Activated B cell treated with CpG ODN at 0.5 μM for 24 hours (primary cell): ENCODE data around the gene CYP2J2. TPM values are rescaled to one million over a fixed set of nuclear protein-coding genes. Genes with fewer than 3 reads are reported as not detected.
"Not testable (repeated sequence)": the region's sequence is repeated elsewhere in the genome, so short reads cannot be mapped to it uniquely, and the experiment has no call there.

Source experiments
- ATAC-seq: fragments of 200-7000 bp; cut with Tn5 transposase; one replicate; pipeline ENCODE4 v1.10.0; 2021; ENCODE audit warnings: low read depth, mild to moderate bottlenecking, moderate library complexity
- CTCF ChIA-PET: fragments of 350-600 bp; sonication (Branson Sonifier 250); formaldehyde crosslinking; loops from one replicate; lab custom pipeline; 2021; ENCODE audit warnings: antibody characterized with exemption; lab: Charles Lee
- POLR2A ChIA-PET: fragments of 350-600 bp; sonication (Branson Sonifier 250); formaldehyde crosslinking; loops from one replicate; lab custom pipeline; 2021; ENCODE audit warnings: antibody characterized with exemption; lab: Charles Lee
- DNase-seq: peaks from one replicate; pipeline ENCODE4 v3.0.0; 2022
- H3K27ac Mint-ChIP-seq: one replicate; pipeline ENCODE4 v1.8.0; 2020; ENCODE audit warnings: mixed read lengths
- H3K27me3 Mint-ChIP-seq: one replicate; pipeline ENCODE4 v1.8.0; 2021; ENCODE audit warnings: mixed read lengths
- H3K36me3 Mint-ChIP-seq: one replicate; pipeline ENCODE4 v1.8.0; 2021; ENCODE audit warnings: low read depth, mixed read lengths
- H3K4me1 Mint-ChIP-seq: one replicate; pipeline ENCODE4 v1.8.0; 2021; ENCODE audit warnings: mixed read lengths
- H3K4me3 Mint-ChIP-seq: one replicate; pipeline ENCODE4 v1.8.0; 2020; ENCODE audit warnings: mild to moderate bottlenecking, mixed read lengths
- H3K9me3 Mint-ChIP-seq: one replicate; pipeline ENCODE4 v1.8.0; 2020; ENCODE audit warnings: mixed read lengths
- CTCF ChIP-seq: fragments of 200-600 bp; IDR thresholded peaks from one replicate; pipeline ENCODE4 v1.8.0; 2022; ENCODE audit warnings: antibody characterized with exemption, mild to moderate bottlenecking
- intact Hi-C: fragments of 100-400 bp; cut with micrococcal nuclease; formaldehyde crosslinking; loops from one replicate; pipeline ENCODE4 v1.15.1; 2024
- total RNA-seq: library from RNA; stranded (reverse); gene quantifications from 2 replicates; pipeline ENCODE4 v1.2.3, GENCODE V29; 2022

Gene CYP2J2
- 0.24 and 0.54 TPM in 2 replicates for total RNA-seq

GRCh38 chr1:59926381-59927123 lies at the start of gene CYP2J2:
TSS of gene CYP2J2 (minus strand) at chr1:59926773. CDS start at chr1:59926746, 27 bp downstream.
- POLR2A ChIA-PET = no interaction called here
- CTCF ChIA-PET = no interaction called here
- H3K36me3 Mint-ChIP-seq = no peaks in the 10 kb centered on the region
- TF ChIP-seq CTCF = no peak
- intact Hi-C loops = no loop called here
- peak within 1 kb of the TSS; percentile 89 for H3K4me3 Mint-ChIP-seq
- peaks cover 32% of the 10 kb centered on the region for H3K27me3 Mint-ChIP-seq
- peaks cover 13% of the 10 kb centered on the region for H3K9me3 Mint-ChIP-seq
- no peak within 1 kb of the TSS for H3K27ac Mint-ChIP-seq
- DNase-seq (peak; percentile 17), ATAC-seq (peak; percentile 80)
- peaks cover 17% of the 10 kb centered on the region for H3K4me1 Mint-ChIP-seq

DNA sequence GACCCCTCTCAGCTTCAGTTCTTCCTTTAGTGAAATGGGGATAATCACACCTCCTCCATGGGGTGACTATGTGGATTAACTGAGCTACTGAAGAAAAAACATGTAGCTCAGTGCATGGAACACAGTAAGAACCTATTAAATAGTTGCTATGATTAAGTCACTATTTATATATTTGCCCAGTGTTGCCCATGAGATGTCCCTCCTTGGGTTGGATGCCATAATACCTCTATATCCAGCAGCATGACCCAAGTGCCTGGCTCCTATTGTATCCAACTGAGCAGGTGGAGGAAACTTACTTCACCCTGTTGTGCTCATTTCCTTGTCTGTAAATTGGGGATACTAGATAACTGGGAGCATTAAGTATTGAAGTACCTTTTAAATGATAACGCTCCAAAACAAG lies 47.1 kb upstream of the CYP2J2 start:
- CTCF ChIA-PET = interaction anchor here (0.9 to 1.2 kb wide), 2 partner anchors 26 to 30 kb away, joined by 3 read pairs; no protein-coding TSS in a partner anchor
- POLR2A ChIA-PET = no interaction called here
- H3K27ac Mint-ChIP-seq = no peak overlapping the region
- no peak for DNase-seq
- no peaks in the 10 kb centered on the region for H3K36me3 Mint-ChIP-seq
- intact Hi-C loops = no loop called here
- ATAC-seq = no peak
- H3K9me3 Mint-ChIP-seq = no peaks in the 10 kb centered on the region
- H3K27me3 Mint-ChIP-seq = peaks cover 19% of the 10 kb centered on the region
- no peak overlapping the region for H3K4me3 Mint-ChIP-seq
- H3K4me1 Mint-ChIP-seq = peaks cover 2% of the 10 kb centered on the region
- TF ChIP-seq CTCF = no peak

DNA sequence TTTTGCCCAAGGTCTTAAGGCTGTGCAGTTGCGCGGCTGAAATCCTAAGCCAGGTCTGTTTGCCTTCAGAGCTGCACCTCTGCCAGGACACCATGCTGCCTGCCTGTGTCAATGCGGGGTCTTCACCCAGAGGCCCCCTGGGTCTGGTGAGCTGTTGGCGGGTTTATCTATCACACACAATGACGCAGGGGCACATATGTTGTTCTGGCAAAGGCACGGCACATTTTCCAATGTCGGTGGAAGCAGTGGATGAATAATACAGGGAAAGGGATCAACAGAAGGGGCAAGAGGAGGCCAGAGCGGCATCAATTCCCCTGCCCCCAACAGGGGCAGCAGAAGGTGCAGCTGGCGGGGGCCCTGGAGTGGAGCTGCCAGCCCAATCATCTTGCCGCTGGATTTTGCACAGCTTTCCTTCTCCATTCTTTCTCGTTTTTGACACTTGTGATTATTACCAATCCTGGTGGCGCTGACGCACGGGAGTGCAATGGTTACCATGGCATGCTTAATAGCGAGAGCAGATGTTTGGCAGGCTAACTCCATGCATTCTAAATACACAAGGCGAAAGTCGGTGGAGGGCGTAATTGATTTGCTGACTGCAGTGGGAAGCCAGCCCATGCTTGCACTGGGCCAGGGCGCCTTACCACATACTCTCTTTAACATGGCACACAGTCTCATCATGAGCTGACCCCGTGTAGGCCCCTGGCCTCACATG lies 45.8 kb upstream of the CYP2J2 start:
- no peak overlapping the region for H3K4me3 Mint-ChIP-seq
- H3K27ac Mint-ChIP-seq = no peak overlapping the region
- H3K4me1 Mint-ChIP-seq = peaks cover 2% of the 10 kb centered on the region
- H3K9me3 Mint-ChIP-seq = no peaks in the 10 kb centered on the region
- intact Hi-C loops = no loop called here
- ATAC-seq (no peak), DNase-seq (no peak)
- H3K36me3 Mint-ChIP-seq = no peaks in the 10 kb centered on the region
- TF ChIP-seq CTCF = no peak
- ChIA-PET POLR2A (interaction anchor here (0.6 kb wide), 1 partner anchor 15 kb away, joined by 3 read pairs; no protein-coding TSS in a partner anchor), CTCF (interaction anchor here (0.7 to 1.8 kb wide), 4 partner anchors 10 to 1669 kb away, joined by 3 to 4 read pairs (median 3); no protein-coding TSS in a partner anchor)
- peaks cover 19% of the 10 kb centered on the region for H3K27me3 Mint-ChIP-seq

DNA sequence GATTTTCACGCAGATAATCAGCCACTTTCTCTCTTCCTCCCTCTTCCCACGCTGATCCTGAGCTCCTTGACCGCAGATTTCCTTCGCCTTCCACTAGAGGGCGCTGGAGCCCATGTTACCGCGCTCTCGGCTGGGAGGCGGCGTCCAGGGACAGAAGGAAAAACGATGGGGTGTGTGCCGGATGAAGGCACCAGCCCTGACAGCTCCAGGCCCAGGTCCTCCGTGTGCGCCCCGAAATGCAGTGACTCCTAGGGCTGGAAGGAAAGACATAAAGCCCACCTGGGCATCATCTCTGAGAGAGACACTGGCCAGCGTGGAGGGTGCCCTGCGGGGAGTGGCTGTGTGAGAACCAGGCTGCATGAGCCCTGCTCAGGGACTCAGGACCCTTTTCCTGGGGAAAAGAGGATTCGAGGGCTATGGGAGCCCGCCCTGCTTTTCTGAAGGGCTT lies 44.9 kb upstream of the CYP2J2 start:
- intact Hi-C loops = loop anchor here (1.0 kb wide), 2 partner anchors 1482 to 1617 kb away; no protein-coding TSS in a partner anchor
- no peaks in the 10 kb centered on the region for H3K9me3 Mint-ChIP-seq
- CTCF ChIA-PET = interaction anchor here (0.6 to 1.8 kb wide), 12 partner anchors 8 to 1880 kb away, joined by 3 to 8 read pairs (median 3); no protein-coding TSS in a partner anchor
- DNase-seq (no peak), ATAC-seq (no peak)
- peaks cover 17% of the 10 kb centered on the region for H3K27me3 Mint-ChIP-seq
- no peaks in the 10 kb centered on the region for H3K36me3 Mint-ChIP-seq
- no peak overlapping the region for H3K4me3 Mint-ChIP-seq
- H3K27ac Mint-ChIP-seq = no peak overlapping the region
- POLR2A ChIA-PET = no interaction called here
- peaks cover 2% of the 10 kb centered on the region for H3K4me1 Mint-ChIP-seq
- no peak for TF ChIP-seq CTCF

DNA sequence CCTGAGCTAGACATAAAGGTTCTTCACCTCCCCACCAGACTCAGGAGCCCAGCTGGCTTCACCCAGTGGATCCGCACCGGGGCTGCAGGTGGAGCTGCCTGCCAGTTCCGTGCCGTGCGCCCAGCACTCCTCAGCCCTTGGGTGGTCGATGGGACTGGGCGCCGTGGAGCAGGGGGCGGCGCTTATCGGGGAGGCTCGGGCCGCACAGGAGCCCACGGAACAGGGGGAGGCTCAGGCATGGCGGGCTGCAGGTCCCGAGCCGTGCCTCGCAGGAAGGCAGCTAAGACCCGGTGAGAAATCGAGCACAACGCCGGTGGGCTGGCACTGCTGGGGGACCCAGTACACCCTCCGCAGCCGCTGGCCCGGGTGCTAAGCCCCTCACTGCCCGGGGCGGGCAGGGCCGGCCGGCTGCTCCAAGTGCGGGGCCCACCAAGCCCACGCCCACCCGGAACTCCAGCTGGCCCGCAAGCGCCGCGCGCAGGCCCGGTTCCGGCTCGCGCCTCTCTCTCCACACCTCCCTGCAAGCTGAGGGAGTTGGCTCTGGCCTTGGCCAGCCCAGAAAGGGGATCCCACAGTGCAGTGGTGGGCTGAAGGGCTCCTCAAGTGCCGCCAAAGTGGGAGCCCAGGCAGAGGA lies 43.1 kb upstream of the CYP2J2 start:
- H3K9me3 Mint-ChIP-seq, H3K4me3 Mint-ChIP-seq, CTCF ChIA-PET, H3K4me1 Mint-ChIP-seq, H3K36me3 Mint-ChIP-seq, H3K27ac Mint-ChIP-seq, intact Hi-C loops, ATAC-seq, DNase-seq, H3K27me3 Mint-ChIP-seq, POLR2A ChIA-PET: not testable (repeated sequence)

DNA sequence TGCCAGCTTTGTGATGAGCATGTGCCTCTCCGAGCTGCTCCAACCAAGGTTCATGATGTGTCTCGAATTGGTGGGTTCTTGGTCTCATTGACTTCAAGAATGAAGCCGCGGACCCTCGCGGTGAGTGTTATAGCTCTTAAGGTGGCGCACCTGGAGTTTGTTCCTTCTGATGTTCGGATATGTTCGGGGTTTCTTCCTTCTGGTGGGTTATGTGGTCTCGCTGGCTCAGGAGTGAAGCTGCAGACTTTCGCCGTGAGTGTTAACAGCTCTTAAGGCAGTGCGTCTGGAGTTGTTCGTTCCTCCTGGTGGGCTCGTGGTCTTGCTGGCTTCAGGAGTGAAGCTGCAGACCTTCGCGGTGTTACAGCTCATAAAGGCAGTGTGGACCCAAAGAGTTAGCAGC lies 42.2 kb upstream of the CYP2J2 start:
- POLR2A ChIA-PET, H3K27ac Mint-ChIP-seq, intact Hi-C loops, H3K9me3 Mint-ChIP-seq, H3K4me1 Mint-ChIP-seq, H3K27me3 Mint-ChIP-seq, DNase-seq, H3K36me3 Mint-ChIP-seq, ATAC-seq, H3K4me3 Mint-ChIP-seq: not testable (repeated sequence)
- CTCF ChIA-PET = interaction anchor here (1.8 kb wide), 1 partner anchor 21 kb away, joined by 6 read pairs; no protein-coding TSS in a partner anchor
